C4-2B (cell line): Measurements from ENCODE around the gene TSPAN15.
A peak's percentile ranks its signal among the peaks of the same experiment; 100 is the strongest.

Experiments
- H3K27ac ChIP-seq: fragments of 450-650 bp; 2 replicates; pipeline ENCODE4 v1.5.1; 2017
- ZFX ChIP-seq: fragments of 450-650 bp; IDR thresholded peaks from 2 replicates; pipeline ENCODE4 v1.6.1; 2017
- TF ChIP-seq, protein P1 (sequence below): fragments of 450-650 bp; conservative IDR thresholded peaks from 2 replicates; pipeline ENCODE4 v1.5.1; 2017; ENCODE audit warnings: mild to moderate bottlenecking

The TSPAN15 gene

GRCh38 chr10:69451209-69451783 is at the start of gene TSPAN15:
Gene TSPAN15 (plus strand): TSS chr10:69451465. CDS start chr10:69451595, 130 bp downstream.
- TF ChIP-seq, protein P1, sequence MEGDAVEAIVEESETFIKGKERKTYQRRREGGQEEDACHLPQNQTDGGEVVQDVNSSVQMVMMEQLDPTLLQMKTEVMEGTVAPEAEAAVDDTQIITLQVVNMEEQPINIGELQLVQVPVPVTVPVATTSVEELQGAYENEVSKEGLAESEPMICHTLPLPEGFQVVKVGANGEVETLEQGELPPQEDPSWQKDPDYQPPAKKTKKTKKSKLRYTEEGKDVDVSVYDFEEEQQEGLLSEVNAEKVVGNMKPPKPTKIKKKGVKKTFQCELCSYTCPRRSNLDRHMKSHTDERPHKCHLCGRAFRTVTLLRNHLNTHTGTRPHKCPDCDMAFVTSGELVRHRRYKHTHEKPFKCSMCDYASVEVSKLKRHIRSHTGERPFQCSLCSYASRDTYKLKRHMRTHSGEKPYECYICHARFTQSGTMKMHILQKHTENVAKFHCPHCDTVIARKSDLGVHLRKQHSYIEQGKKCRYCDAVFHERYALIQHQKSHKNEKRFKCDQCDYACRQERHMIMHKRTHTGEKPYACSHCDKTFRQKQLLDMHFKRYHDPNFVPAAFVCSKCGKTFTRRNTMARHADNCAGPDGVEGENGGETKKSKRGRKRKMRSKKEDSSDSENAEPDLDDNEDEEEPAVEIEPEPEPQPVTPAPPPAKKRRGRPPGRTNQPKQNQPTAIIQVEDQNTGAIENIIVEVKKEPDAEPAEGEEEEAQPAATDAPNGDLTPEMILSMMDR: no peak
- TF ChIP-seq ZFX: no peak
- peak within 1 kb of the TSS; percentile 84 for H3K27ac ChIP-seq

GRCh38 chr10:69402386-69402785 is 48.9 kb upstream of the TSPAN15 start:
- H3K27ac ChIP-seq: no peak overlapping the region
- TF ChIP-seq ZFX: no peak
- TF ChIP-seq, protein P1: no peak

GRCh38 chr10:69403066-69403465 is 48.2 kb upstream of the TSPAN15 start:
- TF ChIP-seq, protein P1: no peak
- H3K27ac ChIP-seq: no peak overlapping the region

GRCh38 chr10:69403519-69403918 is 47.7 kb upstream of the TSPAN15 start:
- TF ChIP-seq ZFX: no peak
- TF ChIP-seq, protein P1: no peak
- no peak overlapping the region for H3K27ac ChIP-seq

DNA sequence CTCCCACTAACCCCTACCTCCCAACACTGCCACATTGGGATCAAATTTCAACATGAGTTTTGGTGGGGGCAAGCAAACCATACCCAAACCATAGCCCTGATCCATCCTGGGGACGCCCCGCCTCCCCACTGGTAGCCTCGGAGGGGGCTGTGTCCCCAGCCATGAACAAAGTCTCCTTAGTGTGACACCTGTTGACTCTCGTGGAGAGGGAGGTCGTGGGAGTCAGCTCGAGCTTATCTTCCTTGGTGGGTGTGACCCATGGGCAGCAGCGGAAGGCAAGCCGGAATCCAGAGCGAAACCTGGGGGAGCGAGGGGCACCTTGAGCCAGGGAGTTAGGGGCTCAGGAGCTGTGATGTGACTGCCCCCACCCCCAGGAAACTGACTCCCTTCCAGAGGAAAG is 46.5 kb upstream of the TSPAN15 start:
- no peak overlapping the region for H3K27ac ChIP-seq
- TF ChIP-seq ZFX: no peak
- TF ChIP-seq, protein P1: no peak

DNA sequence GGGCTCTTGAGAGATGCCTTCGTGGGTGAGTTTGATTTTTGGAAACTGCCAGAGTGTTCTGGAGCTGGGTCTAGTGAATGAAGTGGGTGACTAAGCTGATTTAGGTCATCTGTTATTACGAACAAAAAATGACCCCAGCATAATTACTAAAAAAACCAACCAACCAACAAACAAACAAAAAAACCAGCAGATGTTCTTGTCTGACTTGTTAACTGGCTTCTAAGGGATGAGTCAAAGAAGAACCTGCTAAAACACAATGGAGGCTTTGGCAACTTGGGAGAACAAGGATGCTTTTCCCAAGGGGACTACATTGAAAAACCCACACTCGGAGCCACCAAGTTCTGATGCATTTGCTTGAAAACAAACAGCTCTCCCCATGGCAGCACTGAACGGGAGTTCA is 46.0 kb upstream of the TSPAN15 start:
- H3K27ac ChIP-seq: no peak overlapping the region
- TF ChIP-seq, protein P1: no peak

DNA sequence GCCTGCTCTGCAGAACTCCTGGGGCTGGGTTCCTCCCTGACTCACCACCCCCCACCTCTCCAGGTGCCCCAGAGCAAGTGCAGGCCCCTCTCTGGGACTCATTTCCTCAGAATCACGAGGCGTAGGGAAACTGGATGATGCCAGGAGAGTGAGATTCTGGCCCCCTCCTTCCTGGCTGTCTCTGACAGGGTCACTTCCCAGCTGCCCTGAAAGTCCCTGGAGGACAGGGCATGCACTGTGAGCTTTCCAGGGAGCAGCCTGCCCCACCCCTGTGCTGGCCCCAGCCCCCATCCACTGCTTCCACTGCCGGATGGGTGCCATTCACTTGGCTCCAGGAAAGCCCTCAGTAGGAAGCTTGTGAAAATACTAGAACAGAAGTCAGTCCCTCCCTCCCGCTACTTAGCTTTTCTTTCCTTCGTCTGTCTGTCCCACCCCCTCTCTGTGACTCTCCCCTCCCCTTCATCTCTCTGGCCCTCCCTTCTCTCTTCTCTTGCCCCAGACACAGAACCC is 44.9 kb upstream of the TSPAN15 start:
- H3K27ac ChIP-seq: no peak overlapping the region
- TF ChIP-seq, protein P1: no peak
- TF ChIP-seq ZFX: no peak
